ENCODE results near the gene GBP7. TPM values are rescaled to one million over a fixed set of nuclear protein-coding genes. Genes with fewer than 3 reads are reported as not detected.

The GBP7 gene
- polyA plus RNA-seq, 1 donor from 2014 or later = not detected

DNA sequence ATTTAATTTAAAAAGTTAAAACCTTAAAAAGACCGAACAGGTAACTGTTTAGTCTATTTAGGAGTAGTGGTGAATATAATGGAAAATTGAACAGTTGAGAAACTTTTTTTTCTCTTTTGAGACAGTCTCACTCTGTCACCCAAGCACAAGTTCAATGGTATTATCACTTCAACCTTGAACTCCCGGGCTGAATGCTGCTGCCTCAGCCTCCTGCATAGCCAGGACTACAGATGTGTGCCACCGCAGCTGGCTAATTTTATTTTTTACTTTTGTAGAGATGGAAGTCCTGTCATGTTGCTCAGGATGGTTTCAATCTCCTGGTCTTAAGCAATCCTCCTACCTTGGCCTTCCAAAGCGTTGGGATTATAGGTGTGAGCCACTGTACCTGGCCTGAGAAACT, 33.6 kb downstream of the GBP7 start:
- no peaks in the 10 kb centered on the region for H3K9me3 ChIP-seq (ENCODE audit: low read length)
- H3K4me2 ChIP-seq (ENCODE audit: low read length) = no peak overlapping the region
- no peak overlapping the region for H2AFZ ChIP-seq (ENCODE audit: low read depth, low read length)

DNA sequence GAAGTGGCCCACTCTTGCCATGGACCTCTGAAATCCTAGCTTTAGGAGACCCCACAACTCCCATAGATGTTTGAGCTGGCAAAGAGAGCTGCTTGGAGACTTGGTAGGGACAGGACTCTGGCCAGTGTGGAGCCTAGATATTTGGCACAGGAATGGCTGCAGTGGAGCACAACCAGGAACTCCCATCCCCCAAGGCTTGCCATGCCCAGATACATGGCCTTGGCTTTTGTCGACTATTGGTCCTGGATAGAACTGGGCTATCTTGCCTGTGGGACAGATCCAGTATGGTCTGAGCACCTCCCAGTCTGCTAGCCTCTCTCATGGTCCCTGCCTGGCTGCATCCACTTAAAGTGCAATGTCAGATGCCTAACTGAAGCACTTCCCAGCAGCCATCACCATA, 42.1 kb downstream of the GBP7 start:
- no peak for TF ChIP-seq SMC3 (conservative IDR thresholded peaks at IDR 0.05; ENCODE audit: poor library complexity)
- TF ChIP-seq TAF1 (IDR thresholded peaks at IDR 0.05; ENCODE audit: low read depth) = no peak
- no peak for TF ChIP-seq POLR2AphosphoS5 (IDR thresholded peaks at IDR 0.05)
- TF ChIP-seq, protein P1, sequence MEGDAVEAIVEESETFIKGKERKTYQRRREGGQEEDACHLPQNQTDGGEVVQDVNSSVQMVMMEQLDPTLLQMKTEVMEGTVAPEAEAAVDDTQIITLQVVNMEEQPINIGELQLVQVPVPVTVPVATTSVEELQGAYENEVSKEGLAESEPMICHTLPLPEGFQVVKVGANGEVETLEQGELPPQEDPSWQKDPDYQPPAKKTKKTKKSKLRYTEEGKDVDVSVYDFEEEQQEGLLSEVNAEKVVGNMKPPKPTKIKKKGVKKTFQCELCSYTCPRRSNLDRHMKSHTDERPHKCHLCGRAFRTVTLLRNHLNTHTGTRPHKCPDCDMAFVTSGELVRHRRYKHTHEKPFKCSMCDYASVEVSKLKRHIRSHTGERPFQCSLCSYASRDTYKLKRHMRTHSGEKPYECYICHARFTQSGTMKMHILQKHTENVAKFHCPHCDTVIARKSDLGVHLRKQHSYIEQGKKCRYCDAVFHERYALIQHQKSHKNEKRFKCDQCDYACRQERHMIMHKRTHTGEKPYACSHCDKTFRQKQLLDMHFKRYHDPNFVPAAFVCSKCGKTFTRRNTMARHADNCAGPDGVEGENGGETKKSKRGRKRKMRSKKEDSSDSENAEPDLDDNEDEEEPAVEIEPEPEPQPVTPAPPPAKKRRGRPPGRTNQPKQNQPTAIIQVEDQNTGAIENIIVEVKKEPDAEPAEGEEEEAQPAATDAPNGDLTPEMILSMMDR (IDR thresholded peaks at IDR 0.05; ENCODE audit: poor library complexity, severe bottlenecking) = no peak
- TF ChIP-seq MXI1 (conservative IDR thresholded peaks at IDR 0.05; ENCODE audit: poor library complexity, severe bottlenecking) = no peak
- no peak for TF ChIP-seq RAD21 (conservative IDR thresholded peaks at IDR 0.05)
- no peak for TF ChIP-seq EZH2 (IDR thresholded peaks at IDR 0.05; ENCODE audit: borderline replicate concordance, insufficient read depth, low read length, poor library complexity, severe bottlenecking)
- TF ChIP-seq, protein P2, sequence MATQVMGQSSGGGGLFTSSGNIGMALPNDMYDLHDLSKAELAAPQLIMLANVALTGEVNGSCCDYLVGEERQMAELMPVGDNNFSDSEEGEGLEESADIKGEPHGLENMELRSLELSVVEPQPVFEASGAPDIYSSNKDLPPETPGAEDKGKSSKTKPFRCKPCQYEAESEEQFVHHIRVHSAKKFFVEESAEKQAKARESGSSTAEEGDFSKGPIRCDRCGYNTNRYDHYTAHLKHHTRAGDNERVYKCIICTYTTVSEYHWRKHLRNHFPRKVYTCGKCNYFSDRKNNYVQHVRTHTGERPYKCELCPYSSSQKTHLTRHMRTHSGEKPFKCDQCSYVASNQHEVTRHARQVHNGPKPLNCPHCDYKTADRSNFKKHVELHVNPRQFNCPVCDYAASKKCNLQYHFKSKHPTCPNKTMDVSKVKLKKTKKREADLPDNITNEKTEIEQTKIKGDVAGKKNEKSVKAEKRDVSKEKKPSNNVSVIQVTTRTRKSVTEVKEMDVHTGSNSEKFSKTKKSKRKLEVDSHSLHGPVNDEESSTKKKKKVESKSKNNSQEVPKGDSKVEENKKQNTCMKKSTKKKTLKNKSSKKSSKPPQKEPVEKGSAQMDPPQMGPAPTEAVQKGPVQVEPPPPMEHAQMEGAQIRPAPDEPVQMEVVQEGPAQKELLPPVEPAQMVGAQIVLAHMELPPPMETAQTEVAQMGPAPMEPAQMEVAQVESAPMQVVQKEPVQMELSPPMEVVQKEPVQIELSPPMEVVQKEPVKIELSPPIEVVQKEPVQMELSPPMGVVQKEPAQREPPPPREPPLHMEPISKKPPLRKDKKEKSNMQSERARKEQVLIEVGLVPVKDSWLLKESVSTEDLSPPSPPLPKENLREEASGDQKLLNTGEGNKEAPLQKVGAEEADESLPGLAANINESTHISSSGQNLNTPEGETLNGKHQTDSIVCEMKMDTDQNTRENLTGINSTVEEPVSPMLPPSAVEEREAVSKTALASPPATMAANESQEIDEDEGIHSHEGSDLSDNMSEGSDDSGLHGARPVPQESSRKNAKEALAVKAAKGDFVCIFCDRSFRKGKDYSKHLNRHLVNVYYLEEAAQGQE (IDR thresholded peaks at IDR 0.05; ENCODE audit: borderline replicate concordance) = no peak
- TF ChIP-seq EP300 (conservative IDR thresholded peaks at IDR 0.05; ENCODE audit: poor library complexity, severe bottlenecking) = no peak

More for the DNA sequence above, 33.6 kb downstream of the GBP7 start:
- no peaks in the 10 kb centered on the region for H3K79me2 ChIP-seq (replicated peaks; ENCODE audit: insufficient read depth, low read length)
- no peak overlapping the region for H3K9ac ChIP-seq (ENCODE audit: low read length)
- H3K27me3 ChIP-seq (ENCODE audit: insufficient read depth, low read depth, low read length) = no peaks in the 10 kb centered on the region
- no peak overlapping the region for H3K27ac ChIP-seq (ENCODE audit: low read length)
- TF ChIP-seq, protein P2 (IDR thresholded peaks at IDR 0.05; ENCODE audit: borderline replicate concordance) = no peak
- TF ChIP-seq POLR2AphosphoS5 (IDR thresholded peaks at IDR 0.05) (no peak), SMC3 (conservative IDR thresholded peaks at IDR 0.05; ENCODE audit: poor library complexity) (no peak), RAD21 (conservative IDR thresholded peaks at IDR 0.05) (no peak), EP300 (conservative IDR thresholded peaks at IDR 0.05; ENCODE audit: poor library complexity, severe bottlenecking) (no peak), MXI1 (conservative IDR thresholded peaks at IDR 0.05; ENCODE audit: poor library complexity, severe bottlenecking) (no peak), EZH2 (IDR thresholded peaks at IDR 0.05; ENCODE audit: borderline replicate concordance, insufficient read depth, low read length, poor library complexity, severe bottlenecking) (no peak), TAF1 (IDR thresholded peaks at IDR 0.05; ENCODE audit: low read depth) (no peak)
- TF ChIP-seq, protein P1 (IDR thresholded peaks at IDR 0.05; ENCODE audit: poor library complexity, severe bottlenecking) = no peak
- H3K9me2 ChIP-seq (ENCODE audit: insufficient read depth, low read length) = no peaks in the 10 kb centered on the region
- H4K20me1 ChIP-seq (ENCODE audit: insufficient read depth) = no peaks in the 10 kb centered on the region
- H3K4me3 ChIP-seq (ENCODE audit: low read length) = no peak overlapping the region
- no peaks in the 10 kb centered on the region for H3F3A ChIP-seq (ENCODE audit: insufficient read depth, low read length, poor library complexity, severe bottlenecking)
- no peaks in the 10 kb centered on the region for H3K36me3 ChIP-seq (ENCODE audit: insufficient read depth, low read length)

More for the DNA sequence above, 42.1 kb downstream of the GBP7 start:
- Histone ChIP-seq H3K27me3 (ENCODE audit: insufficient read depth, low read depth, low read length) (no peaks in the 10 kb centered on the region), H3K9me3 (ENCODE audit: low read length) (no peaks in the 10 kb centered on the region), H3K4me3 (ENCODE audit: low read length) (no peak overlapping the region), H3K79me2 (replicated peaks; ENCODE audit: insufficient read depth, low read length) (no peaks in the 10 kb centered on the region), H2AFZ (ENCODE audit: low read depth, low read length) (no peak overlapping the region), H3F3A (ENCODE audit: insufficient read depth, low read length, poor library complexity, severe bottlenecking) (no peaks in the 10 kb centered on the region), H3K9me2 (ENCODE audit: insufficient read depth, low read length) (no peaks in the 10 kb centered on the region), H3K4me2 (ENCODE audit: low read length) (no peak overlapping the region), H3K27ac (ENCODE audit: low read length) (no peak overlapping the region), H3K36me3 (ENCODE audit: insufficient read depth, low read length) (no peaks in the 10 kb centered on the region), H3K9ac (ENCODE audit: low read length) (no peak overlapping the region), H4K20me1 (ENCODE audit: insufficient read depth) (no peaks in the 10 kb centered on the region)

Data from neural cell (in vitro differentiated cells).